NCI-H1417 treated with DMSO at 0.1 percent for 48 hours (cell line): ENCODE results near the gene TCF19.
"Not testable (repeated sequence)": the region's sequence is repeated elsewhere in the genome, so short reads cannot be mapped to it uniquely, and the experiment has no call there.

Experiments used
- DNase-seq: peaks from one replicate; lab custom pipeline; 2025; lab: John Stamatoyannopoulos, UW

TCF19 gene

DNA sequence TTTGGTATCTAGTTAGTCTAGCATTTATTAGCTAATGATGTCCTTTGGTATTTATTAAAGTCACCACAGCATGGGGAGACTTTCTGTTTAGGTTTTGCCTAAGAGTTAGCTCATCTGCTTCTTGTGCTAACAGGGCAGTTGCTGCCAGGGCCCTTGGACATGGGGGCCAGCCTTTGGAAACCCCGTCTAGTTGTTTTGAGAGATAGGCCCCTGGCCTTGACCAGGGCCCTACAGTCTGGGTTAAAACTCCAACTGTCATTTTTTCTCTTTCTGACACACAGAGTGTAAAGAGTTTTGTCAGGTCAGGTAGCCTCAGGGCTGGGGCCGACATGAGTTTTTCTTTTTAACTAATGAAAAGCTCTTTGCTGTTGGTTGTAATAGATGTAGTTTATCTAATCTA is 24.9 kb downstream of the TCF19 start:
- DNase-seq = not testable (repeated sequence)

- not testable (repeated sequence) for DNase-seq
Measured at GRCh38 chr6:31183859-31184258, 25.5 kb downstream of the TCF19 start.

DNA sequence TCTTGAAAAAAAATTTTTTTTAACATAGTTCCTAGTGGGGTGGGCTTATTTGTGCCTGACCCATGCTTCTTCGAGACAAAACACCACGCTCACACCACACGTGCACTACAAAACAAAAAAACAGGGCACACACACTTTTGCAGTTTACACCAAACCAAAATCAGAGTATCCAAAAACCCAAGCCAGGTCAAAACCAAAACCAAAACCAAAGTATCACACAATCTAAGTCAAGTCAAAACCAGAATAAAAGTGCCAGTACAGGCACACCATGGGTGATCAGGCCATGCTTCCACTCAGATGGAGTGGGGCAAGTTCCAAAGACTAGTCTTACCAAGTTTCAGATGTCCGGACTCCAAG is 27.3 kb downstream of the TCF19 start:
- not testable (repeated sequence) for DNase-seq

DNA sequence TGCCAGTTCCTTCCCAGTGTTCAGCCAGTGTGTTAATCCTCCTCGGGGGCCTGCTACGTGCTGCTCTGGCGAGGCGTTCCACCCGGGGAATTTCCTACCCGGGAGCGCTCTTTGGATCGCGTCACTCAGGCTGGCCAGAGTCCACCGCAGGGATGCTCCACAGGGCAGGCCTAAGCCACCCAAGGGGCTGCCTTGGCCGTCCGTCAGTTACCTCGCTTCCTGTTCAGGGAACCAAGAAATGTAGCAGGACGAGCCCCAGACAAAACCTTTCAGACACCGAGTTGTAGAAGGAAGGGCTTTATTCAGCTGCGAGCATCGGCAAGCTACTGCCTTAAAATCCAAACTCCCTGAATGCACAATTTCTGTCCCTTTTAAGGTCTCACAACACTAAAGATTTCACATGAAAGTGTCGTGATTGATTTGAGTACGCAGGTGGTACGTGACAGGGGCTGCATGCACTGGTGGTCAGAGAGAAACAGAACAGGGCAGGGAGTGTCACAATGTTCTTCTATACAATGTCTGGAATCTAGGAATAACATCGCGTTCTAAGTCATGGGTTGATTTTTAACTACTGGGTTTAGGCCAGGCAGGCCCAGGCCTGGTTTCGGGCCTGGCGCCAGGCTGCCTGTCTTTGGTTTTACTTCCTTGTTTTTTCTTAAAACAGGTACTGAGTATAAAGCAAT is 27.8 kb downstream of the TCF19 start:
- DNase-seq = no peak

GRCh38 chr6:31187780-31188194 is 29.4 kb downstream of the TCF19 start:
- no peak for DNase-seq

DNA sequence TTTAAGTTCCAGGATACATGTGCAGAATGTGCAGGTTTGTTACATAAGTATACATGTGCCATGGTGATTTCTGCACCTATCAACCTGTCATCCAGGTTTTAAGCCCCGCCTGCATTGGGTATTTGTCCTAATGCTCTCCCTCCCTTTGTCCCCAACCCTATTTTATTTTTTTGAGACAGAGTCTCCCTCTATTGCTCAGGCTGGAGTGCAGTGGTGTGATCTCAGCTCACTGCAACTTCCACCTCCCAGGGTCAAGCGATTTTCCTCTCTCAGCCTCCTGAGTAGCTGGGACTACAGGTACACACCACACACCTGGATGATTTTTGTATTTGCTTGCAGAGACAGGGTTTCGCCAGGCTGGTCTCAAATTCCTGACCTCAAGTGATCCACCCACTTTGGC is 30.8 kb downstream of the TCF19 start:
- not testable (repeated sequence) for DNase-seq

GRCh38 chr6:31190488-31190887 is 32.1 kb downstream of the TCF19 start:
- no peak for DNase-seq

- not testable (repeated sequence) for DNase-seq
Measured at GRCh38 chr6:31192431-31193105, 34.2 kb downstream of the TCF19 start.

DNA sequence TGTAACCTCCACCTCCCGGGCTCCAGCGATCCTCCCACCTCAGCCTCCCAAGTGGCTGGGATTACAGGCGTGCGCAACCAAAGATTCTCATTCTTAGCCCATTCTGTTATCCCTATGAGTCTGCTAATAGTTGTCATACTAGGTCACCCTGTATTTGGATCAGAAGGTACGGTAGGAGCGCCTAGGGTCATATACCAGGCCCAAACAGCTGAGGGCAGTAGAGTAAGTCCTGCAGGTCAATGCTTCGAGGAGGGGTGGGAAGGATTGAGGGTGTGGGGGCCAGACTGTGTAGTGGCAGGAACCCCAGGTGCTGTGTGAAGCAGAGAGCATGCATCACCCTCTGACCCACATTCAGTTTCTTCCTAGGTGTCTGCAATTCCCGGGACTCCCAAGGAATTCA is 34.8 kb downstream of the TCF19 start:
- DNase-seq = no peak

DNA sequence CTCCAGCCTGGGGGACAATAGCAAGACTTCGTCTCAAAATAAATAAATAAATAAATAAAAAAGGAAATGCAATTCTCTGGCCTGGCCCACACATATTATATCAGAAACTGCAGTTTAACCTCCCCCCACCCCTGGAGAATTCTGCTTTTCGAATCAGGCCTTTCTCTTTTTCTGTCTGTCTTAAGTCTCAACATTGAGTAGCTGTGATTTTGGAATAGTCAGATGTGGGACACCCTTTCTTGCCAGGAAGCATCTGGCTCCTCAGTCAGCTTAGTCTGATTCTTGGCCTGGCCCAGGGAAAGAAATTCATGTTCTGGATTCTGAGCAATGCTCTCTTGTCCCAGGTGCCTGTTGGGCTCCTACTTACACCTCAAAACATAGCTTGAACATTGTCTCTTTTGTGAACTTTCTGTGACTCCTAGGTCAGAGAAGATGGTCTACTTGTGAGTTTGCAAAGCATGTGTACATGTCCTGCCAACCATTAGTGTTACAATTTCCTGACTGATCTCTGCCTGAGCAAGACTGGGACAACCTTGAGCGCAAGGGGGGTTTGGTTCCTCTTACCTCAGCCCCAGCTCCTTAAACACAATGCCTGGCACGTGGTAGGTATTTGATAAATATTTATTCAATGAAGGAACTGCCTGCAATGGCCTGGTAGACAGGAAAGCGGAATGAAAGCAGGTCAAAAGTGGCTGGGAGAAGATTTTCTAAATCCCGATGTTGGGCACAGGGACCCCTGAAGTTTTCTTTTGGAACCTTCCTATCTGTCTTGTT is 35.9 kb downstream of the TCF19 start:
- DNase-seq = no peak

GRCh38 chr6:31195308-31195979 is 37.1 kb downstream of the TCF19 start:
- not testable (repeated sequence) for DNase-seq

DNA sequence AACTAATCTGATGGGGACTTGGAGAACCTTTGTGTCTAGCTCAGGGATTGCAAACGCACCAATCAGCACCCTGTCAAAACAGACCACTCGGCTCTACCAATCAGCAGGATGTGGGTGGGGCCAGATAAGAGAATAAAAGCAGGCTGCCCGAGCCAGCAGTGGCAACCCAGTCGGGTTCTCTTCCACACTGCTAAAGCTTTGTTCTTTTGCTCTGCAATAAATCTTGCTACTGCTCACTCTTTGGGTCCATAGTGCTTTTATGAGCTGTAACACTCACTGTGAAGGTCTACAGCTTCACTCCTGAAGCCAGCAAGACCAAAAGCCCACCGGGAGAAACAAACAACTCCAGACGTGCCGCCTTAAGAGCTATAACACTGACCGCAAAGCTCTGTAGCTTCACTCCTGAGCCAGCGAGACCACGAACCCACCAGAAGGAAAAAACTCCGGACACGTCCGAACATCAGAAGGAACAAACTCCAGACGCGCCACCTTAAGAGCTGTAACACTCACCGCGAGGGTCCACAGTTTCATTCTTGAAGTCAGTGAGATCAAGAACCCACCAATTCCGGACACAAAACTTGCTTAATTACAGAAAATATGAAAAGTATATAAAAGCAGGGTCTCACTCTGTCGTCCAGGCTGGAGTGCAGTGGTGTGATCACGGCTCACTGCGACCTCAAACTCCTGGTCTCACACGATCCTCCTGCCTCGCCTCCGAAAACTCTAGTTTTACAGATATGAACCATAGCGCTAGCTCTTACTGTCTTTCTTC is 38.0 kb downstream of the TCF19 start:
- not testable (repeated sequence) for DNase-seq

DNA sequence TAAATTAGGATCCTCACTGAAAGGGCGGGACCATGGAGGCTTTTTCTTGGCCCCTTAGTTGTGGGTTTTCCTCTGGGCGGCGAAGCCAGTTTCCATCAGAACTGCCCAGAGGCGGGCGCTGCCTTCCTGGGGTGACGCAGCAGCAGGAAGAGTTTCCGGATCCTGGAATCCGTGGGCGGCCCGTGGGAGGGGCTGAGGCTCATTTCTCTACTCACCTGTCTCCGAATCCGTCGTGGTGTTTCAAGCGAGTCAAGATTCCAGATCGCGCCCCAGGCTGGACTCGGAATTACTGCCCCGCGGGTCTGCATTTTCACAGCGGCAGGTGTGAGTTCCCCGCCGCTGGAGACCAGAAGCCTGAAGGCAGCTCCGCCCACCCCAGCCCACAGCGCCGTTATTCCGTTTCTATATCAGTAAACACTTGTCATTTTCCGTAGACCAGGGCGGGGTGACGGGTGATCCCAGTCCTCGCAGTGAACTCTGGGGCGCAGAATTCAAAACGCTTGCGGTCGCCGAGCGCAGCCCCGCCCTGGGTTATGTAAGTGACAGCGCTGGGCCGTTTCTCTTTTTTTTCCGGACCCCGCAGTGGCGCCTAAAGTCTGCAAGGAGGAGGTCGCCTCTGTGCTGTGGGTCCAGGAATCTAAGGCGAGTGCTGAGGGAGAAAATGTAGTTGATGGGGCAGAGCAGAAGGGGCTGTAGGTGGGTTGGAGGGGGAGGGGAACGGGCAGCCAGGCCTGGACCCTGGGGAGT is 39.3 kb downstream of the TCF19 start:
- DNase-seq = peak; percentile 23

- not testable (repeated sequence) for DNase-seq
Measured at GRCh38 chr6:31199105-31199452, 40.7 kb downstream of the TCF19 start.

- DNase-seq = no peak
Measured at GRCh38 chr6:31202259-31203166, 44.1 kb downstream of the TCF19 start.

DNA sequence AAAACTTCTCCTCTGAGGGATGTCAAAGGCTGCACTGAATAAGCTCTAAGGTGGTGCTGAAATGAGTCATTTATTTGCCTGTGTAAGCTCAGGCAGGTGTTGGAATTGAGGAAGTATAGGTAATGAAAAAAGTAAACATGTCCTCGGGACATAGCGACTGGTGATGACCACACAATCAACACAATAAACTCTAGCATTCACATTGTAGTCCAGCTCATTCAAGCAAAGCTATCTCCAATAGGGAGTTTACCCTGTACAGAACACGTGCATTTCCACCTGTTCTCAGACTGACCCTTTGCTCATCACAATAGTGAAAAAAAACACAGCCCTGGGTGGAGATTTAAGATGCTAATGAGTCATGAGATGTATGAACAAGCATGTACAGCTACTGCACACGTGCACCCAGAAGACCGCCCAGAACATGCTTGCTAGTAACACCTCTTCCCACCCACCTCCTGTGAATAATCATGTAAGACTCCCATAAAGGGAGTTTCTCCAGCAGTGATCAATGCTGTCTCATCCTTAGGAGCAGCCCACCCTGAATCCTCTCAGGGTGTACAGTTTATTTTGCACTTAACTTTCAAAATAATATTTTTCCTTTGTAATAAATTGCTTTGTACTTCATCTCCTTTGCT is 45.1 kb downstream of the TCF19 start:
- peak; percentile 53 for DNase-seq

DNA sequence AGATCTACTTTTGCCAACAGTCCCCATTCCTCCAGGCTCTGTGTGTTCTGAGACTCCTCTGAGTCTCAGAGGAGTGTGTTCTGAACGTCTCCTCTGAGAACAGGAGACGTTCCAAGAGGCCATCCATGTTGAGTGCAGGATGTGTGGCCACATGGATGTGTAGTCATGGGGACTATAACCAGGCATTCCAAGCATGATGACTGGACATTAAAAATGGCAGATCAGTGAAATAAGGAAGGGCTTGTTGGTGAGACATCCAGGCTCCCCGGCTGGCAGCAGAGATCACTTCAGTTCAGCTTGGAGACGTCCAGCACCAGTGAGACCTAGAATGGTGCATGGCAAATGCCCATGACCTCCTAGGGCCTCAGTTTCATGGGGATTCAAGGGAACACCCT is 46.4 kb downstream of the TCF19 start:
- DNase-seq = no peak

- no peak for DNase-seq
Measured at GRCh38 chr6:31205638-31206037, 47.2 kb downstream of the TCF19 start.

DNA sequence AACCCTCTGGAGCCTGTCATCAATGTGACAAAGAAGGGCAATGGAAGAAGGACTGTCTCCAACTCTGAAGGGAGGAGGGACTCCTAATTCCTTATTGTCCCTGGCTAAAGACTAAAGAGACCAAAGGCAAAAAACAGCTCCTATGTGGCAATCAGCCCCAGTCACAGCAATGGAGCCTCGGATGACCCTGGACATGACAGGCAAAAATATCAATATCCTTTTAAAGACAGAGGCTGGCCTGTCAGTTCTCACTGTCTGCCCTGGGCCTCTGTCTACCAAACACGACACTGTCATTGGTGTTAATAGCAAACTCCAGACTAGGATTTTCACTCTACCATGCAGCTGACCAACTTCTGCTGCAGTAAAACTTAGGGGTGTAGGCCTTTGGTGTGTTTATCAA is 50.1 kb downstream of the TCF19 start:
- no peak for DNase-seq

DNA sequence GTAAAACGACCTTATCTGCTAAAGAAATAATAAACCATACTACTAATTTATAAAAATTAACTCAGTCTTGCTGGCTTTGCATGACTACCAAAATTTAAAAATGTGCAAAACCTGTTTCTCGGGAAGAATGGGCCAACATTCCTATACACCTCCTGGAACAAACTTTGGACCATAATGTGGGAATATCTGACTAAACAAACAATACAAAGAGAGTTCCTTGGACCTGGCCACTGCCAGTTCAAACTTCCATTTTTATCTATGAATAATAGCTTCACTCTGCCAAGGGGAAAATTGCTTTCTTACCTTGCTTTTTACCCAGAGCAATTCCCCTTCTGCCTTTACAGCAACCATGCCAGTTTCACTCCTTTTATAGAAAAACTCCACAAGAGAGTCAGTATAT is 50.7 kb downstream of the TCF19 start:
- no peak for DNase-seq
